LNCAP (cell line): ENCODE results near the gene KRT80.

Experiments
- TF ChIP-seq, protein P1 (sequence below): fragments of 450-650 bp; IDR thresholded peaks from 2 replicates; pipeline ENCODE4 v1.5.1; 2017; ENCODE audit warnings: mild to moderate bottlenecking

KRT80 gene

DNA sequence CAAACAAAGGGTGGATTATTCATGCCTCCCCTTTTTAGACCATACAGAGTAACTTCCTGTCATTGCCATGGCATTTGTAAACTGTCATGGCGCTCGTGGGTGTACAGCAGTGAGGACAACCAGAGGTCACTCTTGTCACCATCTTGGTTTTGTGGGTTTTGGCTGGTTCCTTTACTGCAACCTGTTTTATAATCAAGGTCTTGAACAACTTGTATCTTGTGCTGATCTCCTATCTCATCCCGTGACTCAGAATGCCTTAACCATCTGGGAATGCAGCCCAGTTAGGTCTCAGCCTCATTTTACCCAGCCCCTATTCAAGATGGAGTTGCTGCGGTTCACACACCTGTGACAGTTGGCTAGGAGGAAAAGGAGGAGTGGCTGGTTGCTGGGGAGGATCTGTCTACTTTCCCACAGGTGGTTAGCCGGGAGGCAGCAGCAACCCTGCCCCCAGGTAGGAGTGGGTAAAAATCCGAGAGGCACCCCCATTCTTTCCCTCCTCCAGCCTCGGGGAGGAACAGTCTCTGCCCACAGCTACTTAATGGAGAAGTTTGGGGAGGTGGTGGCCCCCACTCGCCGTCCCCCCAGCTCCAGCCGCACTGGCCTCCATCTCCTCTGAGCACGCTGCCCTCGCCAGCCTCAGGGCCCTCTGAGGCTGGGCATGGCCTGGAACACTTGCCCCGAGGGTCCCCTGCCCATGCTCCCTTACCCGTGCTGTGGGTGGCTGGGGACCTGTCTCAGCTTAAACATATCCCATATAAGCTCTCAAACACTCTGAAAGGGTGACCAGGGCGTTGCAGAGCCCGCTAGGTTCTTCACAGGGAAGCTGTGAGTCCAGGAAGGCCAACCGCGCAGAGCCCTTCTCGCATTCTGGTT lies 70.6 kb downstream of the KRT80 start:
- TF ChIP-seq, protein P1, sequence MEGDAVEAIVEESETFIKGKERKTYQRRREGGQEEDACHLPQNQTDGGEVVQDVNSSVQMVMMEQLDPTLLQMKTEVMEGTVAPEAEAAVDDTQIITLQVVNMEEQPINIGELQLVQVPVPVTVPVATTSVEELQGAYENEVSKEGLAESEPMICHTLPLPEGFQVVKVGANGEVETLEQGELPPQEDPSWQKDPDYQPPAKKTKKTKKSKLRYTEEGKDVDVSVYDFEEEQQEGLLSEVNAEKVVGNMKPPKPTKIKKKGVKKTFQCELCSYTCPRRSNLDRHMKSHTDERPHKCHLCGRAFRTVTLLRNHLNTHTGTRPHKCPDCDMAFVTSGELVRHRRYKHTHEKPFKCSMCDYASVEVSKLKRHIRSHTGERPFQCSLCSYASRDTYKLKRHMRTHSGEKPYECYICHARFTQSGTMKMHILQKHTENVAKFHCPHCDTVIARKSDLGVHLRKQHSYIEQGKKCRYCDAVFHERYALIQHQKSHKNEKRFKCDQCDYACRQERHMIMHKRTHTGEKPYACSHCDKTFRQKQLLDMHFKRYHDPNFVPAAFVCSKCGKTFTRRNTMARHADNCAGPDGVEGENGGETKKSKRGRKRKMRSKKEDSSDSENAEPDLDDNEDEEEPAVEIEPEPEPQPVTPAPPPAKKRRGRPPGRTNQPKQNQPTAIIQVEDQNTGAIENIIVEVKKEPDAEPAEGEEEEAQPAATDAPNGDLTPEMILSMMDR, result no peak

DNA sequence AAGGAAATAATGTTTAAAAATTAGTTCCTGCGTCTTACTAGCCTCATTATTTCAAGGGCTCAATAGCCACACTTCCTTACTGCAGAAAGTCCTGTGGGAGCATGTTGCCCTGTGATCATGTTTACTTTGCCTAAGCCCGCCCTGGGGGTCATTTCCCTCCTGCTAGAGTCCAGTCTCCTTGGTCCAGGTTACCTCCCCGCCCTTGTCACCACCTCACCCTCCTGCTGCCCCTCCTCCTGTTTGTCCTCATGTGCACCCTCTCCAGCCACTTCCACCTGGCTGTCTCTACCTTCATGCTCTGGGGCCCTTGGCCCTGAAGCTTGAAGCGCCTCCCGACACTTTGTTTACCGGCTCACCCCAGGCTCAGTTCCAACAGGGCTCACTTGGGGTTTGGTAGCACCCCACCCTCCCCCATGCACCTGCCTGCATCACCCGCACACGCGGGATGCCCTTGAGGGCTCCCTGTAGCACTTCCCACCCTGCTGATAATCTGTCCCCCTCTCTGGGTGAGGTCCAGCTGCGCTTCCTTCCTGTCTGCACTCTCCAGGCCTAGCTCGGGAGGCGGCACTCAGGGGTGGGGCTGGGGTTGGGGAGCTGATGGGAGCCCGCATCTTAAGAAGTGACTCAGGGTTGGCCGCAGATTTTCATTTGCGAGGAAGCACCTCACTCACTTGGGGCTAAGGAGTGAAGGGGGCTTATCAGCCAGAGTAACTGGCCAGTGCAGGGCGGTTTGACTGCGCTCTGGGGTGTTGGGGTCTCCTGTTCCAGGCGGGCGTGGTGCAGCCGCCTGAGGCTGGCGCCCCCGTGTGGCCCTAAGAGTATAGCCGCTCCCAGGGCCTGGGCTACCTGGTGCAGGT lies 72.2 kb downstream of the KRT80 start:
- TF ChIP-seq, protein P1, result peak; percentile 57
